ENCODE results near the gene ABCA2.

ABCA2 gene

DNA sequence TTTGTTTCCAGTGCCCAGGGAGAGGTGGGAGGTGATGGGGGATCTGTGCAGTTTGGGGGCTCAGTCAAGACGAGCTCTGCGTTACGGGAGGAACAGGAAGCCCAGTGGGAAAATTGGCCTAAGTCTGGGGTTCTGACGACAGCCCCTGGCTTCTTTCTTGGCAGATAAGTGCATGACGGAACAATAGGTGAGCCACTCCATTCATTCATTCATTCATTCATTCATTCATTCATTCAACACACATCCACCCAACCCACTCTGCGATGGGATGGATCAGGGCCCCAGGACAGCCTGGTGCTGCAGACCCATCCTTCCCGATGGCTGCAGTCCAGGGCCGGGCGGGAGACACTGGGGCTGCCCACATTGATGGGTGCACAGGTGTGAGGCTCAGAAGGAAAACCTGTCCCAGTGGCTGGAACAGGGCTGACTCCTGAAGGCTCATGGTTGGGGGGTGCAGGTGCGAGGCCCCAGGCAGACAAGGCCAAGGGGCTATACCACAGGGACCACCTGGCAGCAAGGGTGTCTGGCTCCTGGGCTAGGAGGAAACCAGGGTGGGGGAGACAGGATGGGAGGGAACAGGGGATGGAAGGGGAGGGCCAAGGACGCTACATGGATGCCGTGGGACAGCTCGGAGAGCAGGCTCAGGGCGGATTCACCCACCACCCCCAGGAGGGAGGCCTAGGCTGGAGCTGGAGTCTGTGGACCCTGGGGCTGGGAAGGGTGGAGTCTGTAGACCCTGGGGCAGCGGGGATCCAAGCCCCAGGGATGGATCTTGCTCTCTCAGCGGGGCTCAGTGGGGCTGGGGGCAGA lies 47.2 kb downstream of the ABCA2 start:
- DNase-seq (ENCODE audit: low read depth in 2 of 2): no peak

DNA sequence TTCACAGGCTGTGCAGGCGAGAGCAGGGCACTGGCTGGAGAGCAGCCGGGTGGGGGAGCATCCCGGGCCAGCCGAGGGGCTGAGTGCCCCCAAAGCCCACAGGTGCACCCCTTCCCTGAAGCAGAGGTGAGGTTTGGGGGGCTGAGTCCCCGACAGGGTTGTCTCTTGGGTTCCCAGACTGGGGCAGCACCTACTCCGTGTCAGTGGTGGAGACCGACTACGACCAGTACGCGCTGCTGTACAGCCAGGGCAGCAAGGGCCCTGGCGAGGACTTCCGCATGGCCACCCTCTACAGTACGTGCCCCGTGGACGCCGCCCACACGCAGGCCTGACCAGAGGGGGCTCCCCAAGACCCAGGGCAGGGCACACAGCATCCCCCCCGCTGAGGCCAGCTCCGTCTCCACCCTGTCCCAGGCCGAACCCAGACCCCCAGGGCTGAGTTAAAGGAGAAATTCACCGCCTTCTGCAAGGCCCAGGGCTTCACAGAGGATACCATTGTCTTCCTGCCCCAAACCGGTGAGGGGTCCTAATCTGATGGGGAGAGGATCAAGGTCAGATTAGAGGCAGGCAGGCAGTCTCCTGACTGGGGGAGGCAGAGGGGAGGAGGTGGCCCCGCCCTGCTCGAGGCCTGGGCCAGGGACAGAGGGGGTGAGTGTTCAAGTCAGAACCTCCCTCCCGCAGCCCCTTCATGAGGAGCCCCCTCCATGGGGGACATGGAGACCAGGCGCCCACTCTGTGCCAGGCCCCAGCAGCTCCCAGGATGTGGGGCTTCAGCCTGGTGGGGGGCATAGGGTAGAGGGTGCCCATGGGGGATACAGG lies 48.1 kb downstream of the ABCA2 start:
- DNase-seq (ENCODE audit: low read depth in 2 of 2): no peak

DNA sequence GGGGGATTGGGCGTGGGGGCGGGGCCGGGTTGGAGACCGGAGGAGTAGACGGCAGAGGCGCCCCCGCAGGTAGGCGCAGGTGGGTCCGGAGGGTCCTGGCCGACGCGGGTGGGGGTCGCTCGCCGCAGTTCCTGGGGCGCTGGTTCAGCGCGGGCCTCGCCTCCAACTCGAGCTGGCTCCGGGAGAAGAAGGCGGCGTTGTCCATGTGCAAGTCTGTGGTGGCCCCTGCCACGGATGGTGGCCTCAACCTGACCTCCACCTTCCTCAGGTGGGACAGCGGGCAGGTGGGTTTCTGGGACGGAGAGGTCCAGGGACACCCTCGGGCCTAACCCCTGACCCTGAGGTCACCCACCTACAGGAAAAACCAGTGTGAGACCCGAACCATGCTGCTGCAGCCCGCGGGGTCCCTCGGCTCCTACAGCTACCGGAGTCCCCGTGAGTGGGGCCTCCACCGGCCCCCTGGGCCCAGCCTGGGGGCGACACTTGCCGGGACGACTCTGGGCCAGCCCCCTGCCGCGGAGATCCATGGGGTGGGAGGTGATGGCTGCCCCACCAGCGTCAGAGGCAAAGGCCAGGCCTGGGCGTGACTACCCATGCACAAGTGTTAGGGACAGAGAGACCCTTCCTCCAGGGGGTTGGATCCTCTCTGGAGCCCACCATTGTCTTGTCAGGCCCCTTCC lies 49.0 kb downstream of the ABCA2 start:
- DNase-seq (ENCODE audit: low read depth in 2 of 2): no peak

DNA sequence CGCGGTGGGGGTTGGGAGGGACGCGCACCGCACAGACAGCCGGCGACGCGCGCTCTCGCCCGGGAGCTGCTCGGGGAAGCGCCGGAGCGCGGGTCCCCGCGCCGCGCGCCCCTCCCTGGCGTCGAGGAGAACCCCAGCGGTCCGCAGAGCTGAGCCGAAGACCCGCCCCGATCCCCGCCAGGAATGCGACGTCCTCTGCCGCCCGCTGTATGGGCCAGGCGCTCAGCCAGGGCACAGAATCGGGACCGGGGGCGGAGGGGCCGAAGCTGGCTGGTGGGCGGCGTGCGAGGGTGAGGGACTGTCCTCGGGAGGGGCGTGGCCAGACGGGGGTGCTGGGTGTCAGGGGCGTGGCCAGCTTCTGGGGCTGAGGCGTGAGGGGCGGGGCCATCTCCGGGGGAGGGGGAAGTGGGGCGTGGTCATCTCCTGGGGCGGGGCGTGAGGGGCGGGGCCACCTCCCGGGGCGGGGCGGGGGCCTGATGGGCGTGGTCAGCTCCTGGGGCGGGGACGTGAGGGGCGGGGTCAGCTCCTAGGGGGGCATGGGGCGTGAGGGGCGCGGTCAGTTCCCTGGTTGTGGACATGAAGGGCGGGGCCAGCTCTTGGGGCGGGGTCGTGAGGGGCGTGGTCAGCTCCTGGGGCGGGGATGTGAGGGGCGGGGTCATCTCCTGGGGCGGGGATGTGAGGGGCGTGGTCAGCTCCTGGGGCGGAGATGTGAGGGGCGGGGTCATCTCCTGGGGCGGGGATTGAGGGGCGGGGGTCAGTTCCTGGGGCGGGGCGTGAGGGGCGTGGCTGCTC lies 49.8 kb downstream of the ABCA2 start:
- DNase-seq (ENCODE audit: low read depth in 2 of 2): peak; percentile 43 to 62

DNA sequence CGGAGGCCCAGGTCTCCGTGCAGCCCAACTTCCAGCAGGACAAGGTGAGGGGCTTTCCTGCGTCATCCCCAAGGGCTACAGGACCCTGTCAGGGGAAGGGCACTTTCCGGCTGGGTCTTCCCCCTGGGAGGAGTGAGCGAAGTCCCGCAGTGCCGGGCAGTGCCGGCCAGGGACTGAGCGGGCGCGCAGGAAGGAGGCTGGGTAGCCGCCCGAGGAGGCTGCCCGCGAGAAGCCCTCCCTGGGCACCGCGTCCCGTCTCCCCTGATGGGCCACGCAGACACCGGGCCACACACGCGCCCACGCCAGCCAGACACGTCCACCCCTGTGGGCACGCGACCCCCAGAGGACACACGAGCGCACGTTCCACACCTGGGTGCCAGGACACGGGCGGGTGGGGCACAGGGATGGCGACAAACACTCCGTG lies 50.4 kb downstream of the ABCA2 start:
- no peak for DNase-seq (ENCODE audit: low read depth in 2 of 2)

DNA sequence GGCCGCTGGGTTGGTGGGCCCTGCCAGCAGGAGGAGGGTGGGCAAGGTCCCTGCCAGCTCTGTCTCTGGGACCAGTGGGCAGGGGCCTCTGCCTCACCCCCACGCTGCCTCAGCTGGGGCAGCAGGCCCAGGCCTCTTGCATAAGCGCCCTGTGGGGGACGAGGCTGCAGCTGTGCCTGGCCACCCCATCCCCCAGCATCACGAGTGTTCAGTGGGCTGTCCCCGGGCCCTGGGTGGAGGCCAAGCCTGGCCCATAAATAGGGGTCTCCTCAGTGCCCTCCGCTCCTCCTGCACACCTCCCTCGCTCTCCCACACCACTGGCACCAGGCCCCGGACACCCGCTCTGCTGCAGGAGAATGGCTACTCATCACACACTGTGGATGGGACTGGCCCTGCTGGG lies 50.8 kb downstream of the ABCA2 start, which contains the start of gene PTGDS:
TSS of gene PTGDS (plus strand) at position 282 of the 400 bp plus-strand sequence. CDS start at position 357, 75 bp downstream.
- no peak for DNase-seq (ENCODE audit: low read depth in 2 of 2)

DNA sequence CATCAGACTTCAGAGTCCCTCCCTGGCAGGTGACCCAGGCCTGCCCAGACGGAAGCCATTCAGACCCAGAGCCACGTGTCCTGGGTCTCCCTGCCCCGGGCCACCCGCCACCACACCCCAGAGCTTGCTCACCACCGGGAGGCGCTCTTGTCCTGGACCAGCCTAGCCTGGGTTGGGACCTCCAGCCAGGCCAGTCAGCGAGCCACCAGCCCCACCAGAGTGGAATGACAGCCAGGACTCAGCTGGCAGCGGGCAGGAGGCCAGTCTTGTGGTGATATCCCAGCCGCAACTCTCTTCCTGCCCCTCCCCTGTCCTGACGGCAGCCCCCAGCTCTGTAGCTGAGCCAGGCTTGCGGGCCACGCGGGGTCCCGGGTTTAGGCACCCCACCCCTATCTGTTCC lies 52.4 kb downstream of the ABCA2 start:
- DNase-seq (ENCODE audit: low read depth in 2 of 2): no peak

DNA sequence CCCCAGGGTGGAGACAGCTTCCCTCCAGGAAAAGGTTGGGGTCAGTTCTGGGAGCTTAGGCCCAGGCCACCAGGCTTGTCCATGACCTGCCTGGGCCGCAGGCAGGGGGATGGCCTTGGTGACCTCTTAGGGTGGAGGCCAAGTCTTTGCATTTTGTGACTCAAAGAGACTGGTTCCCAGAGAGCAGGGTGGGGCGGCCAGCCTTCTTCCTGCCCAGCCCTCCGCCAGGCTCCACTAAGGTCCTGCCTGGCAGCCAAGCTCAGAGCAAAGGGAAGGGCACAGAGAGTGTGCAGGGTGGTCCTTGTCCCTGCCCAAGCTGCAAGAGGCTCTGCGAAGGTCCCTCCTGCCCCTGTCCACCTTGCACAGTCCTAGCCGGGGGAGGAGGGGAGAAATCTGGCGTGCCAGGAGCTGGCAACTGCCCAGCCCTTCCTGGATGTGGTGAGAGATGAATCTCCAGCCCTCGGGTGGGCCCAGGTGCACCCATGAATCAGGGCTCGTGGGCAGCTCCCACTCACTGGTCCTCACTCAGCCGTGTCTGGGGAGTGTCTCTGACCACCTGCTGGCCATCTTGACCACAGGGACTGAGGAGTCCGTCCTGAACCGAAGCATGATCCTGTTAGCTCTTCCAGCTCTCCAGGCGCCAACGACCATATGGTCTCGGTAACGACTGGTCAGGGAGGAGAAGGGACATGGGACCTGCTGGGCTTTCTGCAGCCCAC lies 53.1 kb downstream of the ABCA2 start:
- no peak for DNase-seq (ENCODE audit: low read depth in 2 of 2)

DNA sequence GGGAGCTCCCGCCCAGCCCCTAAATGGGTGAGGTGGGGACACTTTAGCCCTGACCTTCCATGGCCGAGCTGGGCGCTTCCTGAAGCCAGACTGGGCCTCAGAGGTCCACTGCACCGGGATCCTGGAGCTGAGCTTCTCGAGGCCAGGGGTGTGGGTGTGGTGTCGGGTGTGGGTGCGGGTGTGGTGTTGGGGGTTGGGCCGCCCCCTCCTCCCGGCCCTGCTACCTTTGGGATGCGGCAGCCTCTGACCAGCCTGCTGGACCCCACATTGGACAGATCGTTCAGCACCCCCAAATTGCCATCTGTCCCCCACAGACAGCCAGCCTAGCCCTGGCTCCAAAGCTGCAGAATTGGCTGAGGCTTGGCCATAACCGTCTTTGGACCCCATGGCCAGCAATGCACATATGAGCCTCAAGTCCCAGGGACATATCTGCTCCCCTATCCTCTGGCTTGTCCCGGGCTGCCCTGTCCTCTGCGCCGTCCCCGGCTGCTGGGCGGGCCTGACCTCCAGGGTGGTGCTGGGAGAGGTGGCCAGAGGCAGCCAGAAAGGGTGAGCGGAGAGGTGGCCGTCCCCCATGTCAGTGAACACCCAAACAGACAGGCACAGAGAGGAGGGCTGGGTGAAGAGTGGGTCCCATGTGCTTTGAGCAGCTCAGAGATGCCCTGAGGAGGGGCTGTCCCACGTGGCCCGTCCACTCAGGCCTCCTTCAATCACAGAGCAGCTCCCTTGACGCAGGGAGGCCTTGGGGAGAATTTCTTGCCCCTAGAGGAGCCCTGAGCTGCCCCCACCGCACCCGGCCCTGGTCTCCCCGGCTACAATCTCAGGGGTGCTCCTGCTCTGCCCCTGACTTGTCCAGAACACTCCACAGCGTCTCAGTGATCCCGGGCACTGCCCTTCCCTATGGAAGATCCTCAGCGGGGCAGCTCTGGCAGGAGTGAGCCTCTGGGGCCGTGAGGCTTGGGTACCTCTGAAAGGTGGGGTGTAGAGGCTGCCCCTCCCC lies 54.1 kb downstream of the ABCA2 start:
- DNase-seq (ENCODE audit: low read depth in 2 of 2): no peak

DNA sequence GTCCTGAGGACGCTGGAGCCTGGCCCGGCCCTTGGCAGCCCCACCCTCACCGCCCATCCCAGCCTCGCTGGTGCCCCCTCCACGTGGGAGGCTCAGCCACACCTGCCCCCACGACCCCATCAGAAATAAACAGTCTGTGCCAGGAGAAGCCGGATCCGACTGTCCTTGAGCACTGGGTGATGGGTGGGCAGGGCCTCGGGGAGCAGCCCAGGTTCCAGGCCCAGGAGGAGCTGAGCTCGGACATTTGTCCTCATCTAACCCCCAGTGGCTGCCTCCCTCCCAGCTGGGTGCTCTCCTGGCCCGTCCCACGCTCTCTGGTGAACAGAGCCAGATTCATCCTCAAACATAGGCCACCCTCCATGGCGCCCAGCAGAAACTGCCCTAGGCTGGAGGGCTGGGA lies 55.3 kb downstream of the ABCA2 start:
- no peak for DNase-seq (ENCODE audit: low read depth in 2 of 2)

DNA sequence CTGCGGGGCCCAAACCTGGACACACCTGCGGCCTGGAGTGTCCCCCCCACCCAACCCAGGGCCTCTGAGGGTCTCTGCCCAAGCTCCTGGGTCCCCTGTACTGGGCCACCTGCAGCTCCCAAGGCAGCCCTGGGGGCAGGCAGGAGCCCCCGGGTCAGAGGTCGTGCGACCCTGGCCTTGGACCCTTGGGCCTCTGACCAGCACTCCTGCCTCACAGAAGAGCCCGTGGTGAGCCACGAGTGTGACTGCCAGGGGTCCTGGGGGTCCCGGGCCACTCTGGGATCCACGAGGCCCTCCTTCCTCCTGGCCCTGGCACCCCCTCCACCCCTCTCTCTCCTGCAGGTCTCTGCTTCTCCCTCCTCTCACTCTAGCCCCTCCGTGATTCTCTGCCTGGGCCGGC lies 55.7 kb downstream of the ABCA2 start:
- no peak for DNase-seq (ENCODE audit: low read depth in 2 of 2)

DNA sequence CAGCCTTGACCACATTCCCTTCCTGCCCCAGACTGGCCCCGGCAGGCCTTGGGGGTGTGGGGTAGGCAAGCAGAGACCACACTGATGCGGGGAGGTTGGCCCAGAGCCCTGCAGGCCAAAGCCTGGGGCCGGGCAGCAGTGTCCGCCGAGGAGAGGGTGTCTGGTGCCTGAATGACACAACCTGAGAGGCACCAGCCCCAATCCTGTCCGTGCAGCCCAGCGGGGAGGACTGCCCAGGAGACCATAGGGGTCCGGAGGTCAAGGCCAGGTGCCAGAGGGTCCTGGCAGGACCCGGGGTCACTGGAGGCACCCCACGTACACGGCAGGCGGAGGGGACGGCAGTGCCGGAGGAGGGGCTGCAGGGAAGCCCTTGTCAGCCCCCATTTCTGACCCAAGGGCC lies 56.3 kb downstream of the ABCA2 start:
- DNase-seq (ENCODE audit: low read depth in 2 of 2): no peak

DNA sequence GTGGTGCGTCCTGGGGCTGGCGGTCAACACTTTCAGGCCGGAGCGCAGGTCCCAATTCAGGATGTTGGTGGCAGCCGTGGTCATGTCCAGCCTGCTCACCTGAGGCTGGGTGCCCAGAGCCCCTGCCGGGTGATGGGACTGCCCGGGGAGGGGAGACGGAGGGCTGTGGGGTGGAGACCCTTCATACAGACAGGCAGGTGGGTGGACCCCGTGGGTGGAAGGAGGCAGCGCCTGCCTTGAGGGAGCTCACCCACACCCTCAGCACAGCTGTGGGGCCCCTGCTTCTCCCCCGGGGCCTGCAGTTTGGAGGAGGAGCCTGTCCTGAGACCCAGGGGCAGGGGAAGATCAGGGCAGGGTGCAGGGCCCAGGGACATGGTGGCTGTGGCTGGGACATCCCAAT lies 57.7 kb downstream of the ABCA2 start:
- no peak for DNase-seq (ENCODE audit: low read depth in 2 of 2)

DNA sequence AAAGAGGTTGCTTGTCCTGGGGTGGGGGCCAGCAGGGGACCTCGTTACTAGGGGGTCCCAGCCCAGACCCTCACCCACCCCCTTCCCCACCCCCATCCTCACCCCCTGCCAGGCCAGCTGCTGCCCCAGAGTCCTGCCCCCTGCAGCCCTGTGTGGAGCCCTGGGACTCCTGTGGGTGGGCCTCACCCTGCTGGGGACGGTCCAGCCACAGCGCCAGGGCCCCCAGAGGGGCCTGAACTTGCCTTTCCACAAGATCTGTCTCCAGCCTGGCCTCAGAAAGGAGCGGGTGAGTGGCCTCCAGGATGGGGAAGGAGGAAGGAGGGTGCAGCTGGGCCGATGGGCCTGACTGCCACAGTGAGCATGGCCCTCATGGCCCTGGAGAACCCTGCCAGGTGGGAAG lies 58.3 kb downstream of the ABCA2 start:
- no peak for DNase-seq (ENCODE audit: low read depth in 2 of 2)

DNA sequence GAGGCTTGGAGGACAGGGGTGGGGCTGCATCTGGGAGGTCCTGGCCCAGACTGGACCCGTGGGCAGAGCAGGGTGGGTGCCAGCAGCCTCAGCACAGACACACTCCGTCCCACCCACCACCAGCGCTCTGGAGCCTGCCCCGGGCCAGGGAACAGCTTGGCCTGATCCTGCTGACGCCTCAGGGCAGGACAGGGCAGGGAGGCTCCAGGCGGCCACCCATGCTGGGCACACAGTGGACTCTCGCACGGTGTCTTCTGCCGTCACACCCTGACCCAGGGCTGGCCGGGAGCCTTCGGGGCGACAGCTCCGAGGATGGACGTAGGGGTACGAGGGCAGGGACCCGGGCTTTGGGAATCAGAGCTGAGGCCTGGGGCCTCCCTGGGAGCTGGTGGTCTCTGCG lies 58.9 kb downstream of the ABCA2 start:
- no peak for DNase-seq (ENCODE audit: low read depth in 2 of 2)

DNA sequence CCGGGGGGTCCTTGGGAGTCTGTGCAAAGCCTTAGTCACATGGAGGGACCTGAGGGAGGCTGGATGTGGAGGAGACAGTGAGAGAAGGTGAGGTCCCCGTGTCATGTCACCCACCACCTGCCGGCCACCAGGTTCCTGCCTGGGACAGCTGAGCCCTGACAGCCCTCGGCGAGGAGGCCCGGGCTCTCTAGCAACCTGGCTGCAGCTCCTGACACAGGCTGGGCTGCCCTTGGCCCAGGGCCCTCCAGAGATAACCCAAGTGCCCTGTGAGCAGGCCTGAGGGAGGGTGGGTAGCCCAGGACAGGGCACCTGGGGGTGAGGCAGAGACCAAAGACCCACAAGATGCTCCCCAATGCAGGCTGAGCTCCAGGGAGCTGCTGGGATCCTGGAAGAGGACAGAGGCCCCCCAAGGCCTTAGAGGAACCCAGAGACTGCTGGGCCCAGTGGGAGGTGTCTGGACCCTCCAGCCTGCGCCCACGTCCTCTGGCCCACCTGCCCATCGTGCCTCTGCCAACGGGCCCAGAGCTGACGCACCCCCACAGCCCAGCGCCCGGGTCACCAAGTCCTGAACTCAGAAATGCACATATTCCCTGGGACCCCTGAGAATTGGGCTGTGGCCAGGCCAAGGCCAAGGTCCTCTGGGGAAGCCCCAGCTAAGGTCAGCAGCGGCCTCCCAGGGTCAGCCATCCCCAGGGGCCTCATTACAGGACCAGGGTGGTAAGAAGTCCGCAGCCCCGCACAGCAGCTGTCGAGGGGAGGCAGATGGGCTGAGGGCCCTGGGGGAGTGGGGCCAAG lies 59.5 kb downstream of the ABCA2 start:
- no peak for DNase-seq (ENCODE audit: low read depth in 2 of 2)

DNA sequence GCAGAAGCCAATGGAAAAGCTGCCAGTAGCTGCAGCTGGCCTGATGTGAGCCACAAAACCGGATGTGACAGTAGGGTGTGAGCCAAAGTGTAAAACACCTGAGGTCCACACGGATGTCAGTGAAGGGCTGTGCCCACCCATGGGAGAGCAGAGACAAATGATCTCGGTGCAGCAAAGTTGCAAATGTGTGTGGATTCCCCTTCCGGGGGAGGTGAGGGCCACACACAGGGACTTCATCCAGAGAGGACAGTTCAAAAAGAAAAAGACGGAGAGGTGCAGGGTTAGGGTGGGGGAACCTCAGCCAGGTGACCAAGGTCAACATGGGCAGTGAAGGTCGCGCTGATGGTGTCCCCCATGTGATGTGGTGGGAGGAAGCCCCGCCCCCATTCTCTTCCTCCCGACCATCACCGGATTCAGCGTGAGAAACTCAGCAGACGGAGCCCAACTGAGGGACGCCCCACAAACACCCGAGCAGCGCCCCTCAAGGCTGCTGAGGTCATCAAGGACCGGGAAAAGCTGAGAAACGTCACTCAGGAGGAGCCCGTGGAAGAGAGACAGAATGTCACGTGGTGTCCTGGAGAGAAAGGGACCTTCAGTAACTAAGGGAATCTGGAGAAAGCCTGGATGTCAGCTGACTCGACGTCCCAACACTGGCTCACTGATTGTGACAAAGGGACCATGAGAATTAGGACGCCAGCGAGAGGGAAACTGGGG lies 62.1 kb downstream of the ABCA2 start:
- DNase-seq (ENCODE audit: low read depth in 2 of 2): no peak

DNA sequence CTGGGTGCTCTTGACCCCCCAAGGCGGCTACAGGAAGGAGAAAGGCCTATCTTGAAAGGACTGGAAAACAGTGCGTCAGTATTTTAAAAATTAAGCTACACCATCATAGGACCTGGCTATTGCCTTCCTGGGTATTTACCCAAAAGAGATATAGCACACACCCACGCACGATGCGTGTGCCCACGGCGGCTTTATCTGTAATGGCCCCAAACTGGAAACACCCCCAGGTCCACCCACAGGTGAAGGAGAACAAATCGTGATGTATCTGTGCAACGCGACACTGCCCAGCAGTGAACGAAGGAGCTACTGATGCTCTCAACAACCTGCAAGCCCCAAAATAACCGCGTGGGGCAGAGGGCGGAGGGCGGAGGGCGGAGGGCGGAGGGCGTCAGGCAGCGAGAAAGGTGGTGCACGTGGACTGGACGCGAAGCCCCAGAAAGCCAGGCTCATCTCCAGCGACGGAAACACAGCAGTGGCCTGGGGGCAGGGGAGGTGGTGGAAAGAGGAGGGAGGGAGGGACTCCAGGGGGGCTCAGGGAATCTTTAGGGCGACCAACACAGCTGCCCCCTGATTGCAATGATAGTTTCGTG lies 63.1 kb downstream of the ABCA2 start:
- DNase-seq (ENCODE audit: low read depth in 2 of 2): no peak

Data from activated CD8-positive, alpha-beta memory T cell treated with anti-CD3 and anti-CD28 coated beads for 4 hours (primary cell).